Gastrocnemius medialis (tissue), 4 donors: ENCODE measurements around the gene FBXL16. TPM values are rescaled to one million over a fixed set of nuclear protein-coding genes. Genes with fewer than 3 reads are reported as not detected.

Source experiments
- ATAC-seq, 2 donors: fragments of 150-250 bp; one replicate each; pipeline ENCODE4 v1.9.1; 2016
- DNase-seq, 2 donors: peaks; one replicate each; pipeline ENCODE4 v3.0.0-alpha.2; 2019
- H3K27ac ChIP-seq, 4 donors: fragments of 200-600 bp; sonication (generic); 1 replicate in 1 of 4; 2 replicates in 3 of 4; pipeline ENCODE4 v1.5.1; 2016 to 2018; ENCODE audit warnings: mild to moderate bottlenecking in 2 of 4, moderate library complexity in 1 of 4
- H3K27me3 ChIP-seq, 3 donors: fragments of 200-600 bp; sonication (generic) in 2 of 3; 1 replicate in 1 of 3; 2 replicates in 2 of 3; pipeline versions ENCODE4 v1.5.1 to v1.6.0; 2016 to 2019; ENCODE audit warnings: mild to moderate bottlenecking in 1 of 3, moderate library complexity in 1 of 3
- H3K36me3 ChIP-seq, 2 donors: fragments of 200-600 bp; sonication (generic) in 1 of 2; one replicate each; pipeline ENCODE4 v1.5.1; 2017 to 2018
- H3K4me1 ChIP-seq, 2 donors: fragments of 200-600 bp; sonication (generic) in 1 of 2; one replicate each; pipeline ENCODE4 v1.5.1; 2016 to 2017; ENCODE audit warnings: mild to moderate bottlenecking in 2 of 2
- H3K4me3 ChIP-seq, 4 donors: fragments of 200-600 bp; sonication (generic) in 3 of 4; 1 replicate in 1 of 4; 2 replicates in 3 of 4; pipeline ENCODE4 v1.5.1; 2016 to 2019; ENCODE audit warnings: mild to moderate bottlenecking in 2 of 4
- H3K9me3 ChIP-seq, 3 donors: fragments of 200-600 bp; sonication (generic) in 2 of 3; 1 replicate in 1 of 3; 2 replicates in 2 of 3; pipeline ENCODE4 v1.5.1; 2016 to 2019
- CTCF ChIP-seq, 5 experiments: fragments of 450-650 bp in 3 of 5; fragments of 200-600 bp in 2 of 5; sonication (generic) in 2 of 5; IDR thresholded peaks in 4 of 5; conservative IDR thresholded peaks in 1 of 5; 1 replicate in 4 of 5; 2 replicates in 1 of 5; pipeline ENCODE4 v1.5.1; 2016 to 2019; ENCODE audit warnings: antibody characterized with exemption in 5 of 5, mild to moderate bottlenecking in 3 of 5, moderate library complexity in 3 of 5
- POLR2A ChIP-seq, 2 donors: fragments of 450-650 bp; IDR thresholded peaks; one replicate each; pipeline ENCODE4 v1.6.1; 2017; ENCODE audit warnings: antibody characterized with exemption in 2 of 2, mild to moderate bottlenecking in 2 of 2, moderate library complexity in 2 of 2
- in situ Hi-C, 4 donors: fragments of 200-750 bp; cut with MboI; loops; one replicate each; pipeline versions ENCODE4 v1.15.0 to v1.8.0; 2017; ENCODE audit warnings: low sequenced_read_pairs in 4 of 4
- intact Hi-C: fragments of 100-400 bp; cut with DNase I; formaldehyde crosslinking; loops from one replicate; pipeline ENCODE4 v1.15.1; 2023; ENCODE audit warnings: low total_unique reads
- total RNA-seq, 4 donors: library from RNA; depleted of rRNA; stranded (reverse); fragments of >200 nt; gene quantifications; one replicate each; pipeline versions ENCODE4 v1.1.0 to v1.2.3, GENCODE V29; 2016

The FBXL16 gene
- total RNA-seq, 4 donors from 2014 or later, result not detected

GRCh38 chr16:720447-720989 is 14.9 kb upstream of the FBXL16 start:
- Histone ChIP-seq H3K27me3 (peaks cover 0 to 7% (median 5%) of the 10 kb centered on the region in 3 donors), H3K4me3 (peak overlapping the region; percentile 76 to 99 (median 83)), H3K4me1 (peaks cover 21 to 35% of the 10 kb centered on the region in 2 donors), H3K27ac (peak overlapping the region; percentile 86 to 95 (median 90)), H3K9me3 (no peaks in the 10 kb centered on the region), H3K36me3 (no peaks in the 10 kb centered on the region)
- intact Hi-C loops, result loop anchor here (2.0 kb wide), 1 partner anchor 68 kb away; the partner anchor contains the start of genes CHTF18 and RPUSD1
- TF ChIP-seq CTCF (IDR thresholded peaks at IDR 0.05 in 4 of 5, conservative IDR thresholded peaks at IDR 0.05 in 1 of 5) (no peak), POLR2A (IDR thresholded peaks at IDR 0.05) (no peak)
- DNase-seq, result no peak
- ATAC-seq, result peak; percentile 31 to 38
- in situ Hi-C loops, result no loop called here

GRCh38 chr16:719815-720446 is 14.3 kb upstream of the FBXL16 start:
- no peak for TF ChIP-seq POLR2A (IDR thresholded peaks at IDR 0.05)
- no peak for TF ChIP-seq CTCF (IDR thresholded peaks at IDR 0.05 in 4 of 5, conservative IDR thresholded peaks at IDR 0.05 in 1 of 5)
- peak overlapping the region; percentile 76 to 99 (median 83) for H3K4me3 ChIP-seq
- H3K27ac ChIP-seq, result peak overlapping the region; percentile 86 to 95 (median 90)
- DNase-seq (no peak), ATAC-seq (no peak)
- peaks cover 21 to 35% of the 10 kb centered on the region in 2 donors for H3K4me1 ChIP-seq
- no peaks in the 10 kb centered on the region for H3K36me3 ChIP-seq
- peaks cover 0 to 1% (median 0%) of the 10 kb centered on the region in 3 donors for H3K27me3 ChIP-seq
- intact Hi-C loops (loop anchor here (2.0 kb wide), 1 partner anchor 69 kb away; the partner anchor contains the start of genes CHTF18 and RPUSD1), in situ Hi-C loops (no loop called here)
- no peaks in the 10 kb centered on the region for H3K9me3 ChIP-seq

- Histone ChIP-seq H3K27ac (no peak overlapping the region), H3K4me3 (no peak overlapping the region), H3K4me1 (peaks cover 24 to 39% of the 10 kb centered on the region in 2 donors), H3K27me3 (no peaks in the 10 kb centered on the region), H3K36me3 (no peaks in the 10 kb centered on the region), H3K9me3 (no peaks in the 10 kb centered on the region)
- DNase-seq (no peak), ATAC-seq (no peak)
- intact Hi-C loops, result no loop called here
- in situ Hi-C loops, result no loop called here
- no peak for TF ChIP-seq POLR2A (IDR thresholded peaks at IDR 0.05)
- TF ChIP-seq CTCF (IDR thresholded peaks at IDR 0.05 in 4 of 5, conservative IDR thresholded peaks at IDR 0.05 in 1 of 5), result no peak
Observed at GRCh38 chr16:718922-719321, 13.3 kb upstream of the FBXL16 start.

GRCh38 chr16:718389-718788 is 12.8 kb upstream of the FBXL16 start:
- Histone ChIP-seq H3K36me3 (no peaks in the 10 kb centered on the region), H3K27me3 (no peaks in the 10 kb centered on the region), H3K4me1 (peaks cover 24 to 39% of the 10 kb centered on the region in 2 donors), H3K4me3 (no peak overlapping the region), H3K9me3 (no peaks in the 10 kb centered on the region), H3K27ac (no peak overlapping the region)
- ATAC-seq (no peak), DNase-seq (no peak)
- in situ Hi-C loops (no loop called here), intact Hi-C loops (no loop called here)
- TF ChIP-seq POLR2A (IDR thresholded peaks at IDR 0.05) (no peak), CTCF (IDR thresholded peaks at IDR 0.05 in 4 of 5, conservative IDR thresholded peaks at IDR 0.05 in 1 of 5) (no peak)
